A673 (cell line): Measurements from ENCODE around the gene CAV1. TPM values are rescaled to one million over a fixed set of nuclear protein-coding genes. Genes with fewer than 3 reads are reported as not detected.
A peak's percentile ranks its signal among the peaks of the same experiment; 100 is the strongest.

Experiments
- BruUV-seq: library from RNA; stranded (reverse); fragments of 400-500 nt; replicated peaks from 2 replicates; lab custom pipeline; 2021; lab: Mats Ljungman, UMichigan
- CTCF ChIA-PET: fragments of 300-600 bp; sonication (Branson Sonifier 250); formaldehyde crosslinking; loops from one replicate; lab custom pipeline; 2022; ENCODE audit warnings: antibody characterized with exemption; lab: Charles Lee
- POLR2A ChIA-PET: fragments of 300-600 bp; sonication (Branson Sonifier 250); formaldehyde crosslinking; loops from one replicate; lab custom pipeline; 2022; ENCODE audit warnings: antibody characterized with exemption; ENCODE audit not compliant: low non-redundant PET; lab: Charles Lee
- DNase-seq: peaks from one replicate; pipeline ENCODE4 v3.0.0-alpha.2; 2015; ENCODE audit warnings: low spot score
- H3K27ac ChIP-seq: fragments of 200-600 bp; sonication (generic); 2 replicates; pipeline ENCODE4 v1.5.1; 2016; ENCODE audit warnings: mixed run types, low read depth, mild to moderate bottlenecking, mixed read lengths, antibody characterized with exemption, low read length; ENCODE audit not compliant: poor library complexity, severe bottlenecking
- H3K27me3 ChIP-seq: fragments of 200-600 bp; sonication (generic); replicated peaks from 2 replicates; pipeline ENCODE4 v1.6.1; 2017; ENCODE audit warnings: mixed run types, low read depth, mild to moderate bottlenecking, mixed read lengths, antibody characterized with exemption, low read length; ENCODE audit not compliant: insufficient read depth, poor library complexity
- H3K36me3 ChIP-seq: fragments of 200-600 bp; sonication (generic); 2 replicates; pipeline ENCODE4 v1.6.1; 2016; ENCODE audit warnings: mixed run types, mild to moderate bottlenecking, mixed read lengths, antibody characterized with exemption, low read length; ENCODE audit not compliant: insufficient read depth, poor library complexity, severe bottlenecking
- H3K4me1 ChIP-seq: fragments of 200-600 bp; sonication (generic); 2 replicates; pipeline ENCODE4 v1.6.1; 2017; ENCODE audit warnings: mixed run types, mild to moderate bottlenecking, mixed read lengths, antibody characterized with exemption, low read length; ENCODE audit not compliant: insufficient read depth, poor library complexity, severe bottlenecking
- H3K4me3 ChIP-seq: fragments of 200-600 bp; sonication (generic); 2 replicates; pipeline ENCODE4 v1.5.1; 2016; ENCODE audit warnings: low read depth, mixed run types, mild to moderate bottlenecking, mixed read lengths, low read length; ENCODE audit not compliant: poor library complexity, severe bottlenecking
- H3K9me3 ChIP-seq: fragments of 200-600 bp; sonication (generic); 2 replicates; pipeline ENCODE4 v1.6.1; 2016; ENCODE audit warnings: mixed run types, low read depth, mild to moderate bottlenecking, mixed read lengths, antibody characterized with exemption, low read length; ENCODE audit not compliant: poor library complexity, severe bottlenecking
- EZH2 ChIP-seq: fragments of 200-600 bp; sonication (generic); IDR thresholded peaks from 2 replicates; pipeline ENCODE4 v1.6.1; 2017; ENCODE audit warnings: borderline replicate concordance, low read depth, mild to moderate bottlenecking, mixed read lengths, antibody characterized with exemption, low read length; ENCODE audit not compliant: poor library complexity, severe bottlenecking
- intact Hi-C: fragments of 100-400 bp; cut with micrococcal nuclease; formaldehyde crosslinking; loops from one replicate; pipeline ENCODE4 v1.10.0; 2022; ENCODE audit not compliant: unreplicated experiment
- total RNA-seq: library from RNA; stranded (reverse); gene quantifications from 2 replicates; pipeline ENCODE4 v1.2.3, GENCODE V29; 2021
- TF ChIP-seq, protein P1 (sequence below): fragments of 300-800, 200-600 bp; sonication (generic); conservative IDR thresholded peaks from 2 replicates; pipeline ENCODE4 v1.5.1; 2017; ENCODE audit warnings: low read depth, mild to moderate bottlenecking, antibody characterized with exemption, low read length, moderate library complexity, mixed read lengths

Gene CAV1
- total RNA-seq, 1 experiment from 2014 or later: 2,074 TPM

DNA sequence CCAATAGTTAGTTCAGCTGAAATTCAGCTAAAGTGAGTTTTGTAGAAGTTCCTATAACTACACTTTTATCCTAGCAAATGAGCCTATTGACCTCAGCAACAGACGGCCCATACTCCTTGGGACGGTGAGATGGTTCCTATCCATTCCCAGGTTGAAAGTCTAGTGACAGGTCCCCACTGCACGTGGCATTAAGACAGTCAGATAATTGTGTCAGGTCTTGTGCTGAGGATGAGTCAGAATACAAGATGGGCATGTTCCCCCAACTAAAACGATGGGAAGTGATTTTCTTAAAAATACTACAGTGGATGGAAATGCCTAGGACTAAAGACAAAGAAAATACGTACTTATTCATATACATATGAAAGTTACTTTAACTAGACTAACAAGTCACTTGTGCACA is 2.1 kb downstream of the CAV1 start:
- BruUV-seq: no TSS peak
- ChIA-PET POLR2A (interaction anchor here (0.6 to 0.8 kb wide), 2 partner anchors 27 to 281 kb away, joined by 3 to 5 read pairs; partner anchors contain the start of gene CAV2), CTCF (interaction anchor here (1.4 kb wide), 1 partner anchor 267 kb away, joined by 9 read pairs; no protein-coding TSS in a partner anchor)
- Histone ChIP-seq H3K9me3 (no peaks in the 10 kb centered on the region), H3K36me3 (peaks cover 57% of the 10 kb centered on the region), H3K4me3 (peak overlapping the region; percentile 90), H3K27me3 (no peaks in the 10 kb centered on the region), H3K4me1 (peaks cover 26% of the 10 kb centered on the region), H3K27ac (peak overlapping the region; percentile 100)
- TF ChIP-seq EZH2: no peak
- TF ChIP-seq, protein P1, sequence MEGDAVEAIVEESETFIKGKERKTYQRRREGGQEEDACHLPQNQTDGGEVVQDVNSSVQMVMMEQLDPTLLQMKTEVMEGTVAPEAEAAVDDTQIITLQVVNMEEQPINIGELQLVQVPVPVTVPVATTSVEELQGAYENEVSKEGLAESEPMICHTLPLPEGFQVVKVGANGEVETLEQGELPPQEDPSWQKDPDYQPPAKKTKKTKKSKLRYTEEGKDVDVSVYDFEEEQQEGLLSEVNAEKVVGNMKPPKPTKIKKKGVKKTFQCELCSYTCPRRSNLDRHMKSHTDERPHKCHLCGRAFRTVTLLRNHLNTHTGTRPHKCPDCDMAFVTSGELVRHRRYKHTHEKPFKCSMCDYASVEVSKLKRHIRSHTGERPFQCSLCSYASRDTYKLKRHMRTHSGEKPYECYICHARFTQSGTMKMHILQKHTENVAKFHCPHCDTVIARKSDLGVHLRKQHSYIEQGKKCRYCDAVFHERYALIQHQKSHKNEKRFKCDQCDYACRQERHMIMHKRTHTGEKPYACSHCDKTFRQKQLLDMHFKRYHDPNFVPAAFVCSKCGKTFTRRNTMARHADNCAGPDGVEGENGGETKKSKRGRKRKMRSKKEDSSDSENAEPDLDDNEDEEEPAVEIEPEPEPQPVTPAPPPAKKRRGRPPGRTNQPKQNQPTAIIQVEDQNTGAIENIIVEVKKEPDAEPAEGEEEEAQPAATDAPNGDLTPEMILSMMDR: no peak
- DNase-seq: no peak
- intact Hi-C loops: loop anchor here (2.0 kb wide), 2 partner anchors 26 to 268 kb away; no protein-coding TSS in a partner anchor

DNA sequence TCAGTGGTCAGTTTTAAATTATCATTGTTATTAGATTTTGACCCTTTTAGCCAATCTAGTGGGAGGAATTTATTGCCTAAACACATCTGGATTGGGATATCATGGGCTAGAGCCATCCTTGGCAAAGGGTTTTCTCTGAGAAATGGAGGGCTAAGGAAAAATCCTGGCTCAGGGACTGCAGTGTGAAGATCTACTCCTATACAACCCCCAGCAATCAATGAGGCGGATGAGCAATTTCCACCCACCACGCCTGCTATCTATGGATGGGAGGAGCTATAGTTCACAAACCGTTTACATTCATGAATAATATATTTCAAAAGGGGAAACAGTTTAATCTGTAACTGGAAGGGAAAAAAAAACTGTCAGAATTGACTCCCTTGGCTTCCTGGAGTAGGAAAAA is 2.7 kb downstream of the CAV1 start:
- ChIA-PET POLR2A (interaction anchor here (0.6 to 0.7 kb wide), 4 partner anchors 264 to 334 kb away, joined by 3 to 5 read pairs (median 3); partner anchors contain the start of gene TES), CTCF (no interaction called here)
- Histone ChIP-seq H3K36me3 (peaks cover 63% of the 10 kb centered on the region), H3K27me3 (no peaks in the 10 kb centered on the region), H3K27ac (peak overlapping the region; percentile 100), H3K9me3 (no peaks in the 10 kb centered on the region), H3K4me3 (peak overlapping the region; percentile 90), H3K4me1 (peaks cover 26% of the 10 kb centered on the region)
- DNase-seq: peak; percentile 78
- BruUV-seq: no TSS peak
- no peak for TF ChIP-seq EZH2
- TF ChIP-seq, protein P1: no peak
- intact Hi-C loops: loop anchor here (2.0 kb wide), 2 partner anchors 27 to 269 kb away; no protein-coding TSS in a partner anchor

- BruUV-seq: no TSS peak
- peak; percentile 67 for DNase-seq
- TF ChIP-seq EZH2: no peak
- TF ChIP-seq, protein P1: no peak
- Histone ChIP-seq H3K4me1 (peaks cover 26% of the 10 kb centered on the region), H3K27ac (peak overlapping the region; percentile 100), H3K36me3 (peaks cover 69% of the 10 kb centered on the region), H3K27me3 (no peaks in the 10 kb centered on the region), H3K9me3 (no peaks in the 10 kb centered on the region), H3K4me3 (peak overlapping the region; percentile 90)
- POLR2A ChIA-PET: interaction anchor here (0.6 to 0.9 kb wide), 4 partner anchors 20 to 334 kb away, joined by 3 to 9 read pairs (median 3); partner anchors contain the start of gene TES
- intact Hi-C loops: no loop called here
- CTCF ChIA-PET: interaction anchor here (0.6 kb wide), 1 partner anchor 32 kb away, joined by 3 read pairs; no protein-coding TSS in a partner anchor
Observed at GRCh38 chr7:116528008-116528789, 3.4 kb downstream of the CAV1 start.
